Karpas-422 (cell line): Measurements from ENCODE around the gene MZT2B. TPM values are rescaled to one million over a fixed set of nuclear protein-coding genes. Genes with fewer than 3 reads are reported as not detected.
"Not testable (repeated sequence)": the region's sequence is repeated elsewhere in the genome, so short reads cannot be mapped to it uniquely, and the experiment has no call there.

Experiments
- DNase-seq: peaks from one replicate; pipeline ENCODE4 v3.0.0-alpha.2; 2015
- H2AFZ ChIP-seq: fragments of 200-600 bp; sonication (generic); 2 replicates; pipeline ENCODE4 v1.6.1; 2014; ENCODE audit warnings: antibody characterized with exemption, low read length, mixed read lengths
- H3K27ac ChIP-seq: fragments of 200-600 bp; sonication (generic); 2 replicates; pipeline ENCODE4 v1.5.1; 2014; ENCODE audit warnings: mild to moderate bottlenecking, low read length, moderate library complexity
- H3K27me3 ChIP-seq: fragments of 200-600 bp; sonication (generic); 2 replicates; pipeline ENCODE4 v1.6.1; 2014; ENCODE audit warnings: low read length, mixed read lengths
- H3K36me3 ChIP-seq: fragments of 200-600 bp; sonication (generic); 2 replicates; pipeline ENCODE4 v1.6.1; 2014; ENCODE audit warnings: low read length, mixed read lengths; ENCODE audit not compliant: insufficient read depth
- H3K4me1 ChIP-seq: fragments of 200-600 bp; sonication (generic); 2 replicates; pipeline ENCODE4 v1.6.1; 2014; ENCODE audit warnings: mild to moderate bottlenecking, low read length, mixed read lengths
- H3K4me2 ChIP-seq: fragments of 200-600 bp; sonication (generic); 2 replicates; pipeline ENCODE4 v1.6.1; 2014; ENCODE audit warnings: low read length, low read depth, mild to moderate bottlenecking; ENCODE audit not compliant: poor library complexity, severe bottlenecking
- H3K4me3 ChIP-seq: fragments of 200-600 bp; sonication (generic); 2 replicates; pipeline ENCODE4 v1.5.1; 2014; ENCODE audit warnings: mild to moderate bottlenecking, antibody characterized with exemption, low read length, mixed read lengths
- H3K79me2 ChIP-seq: fragments of 200-600 bp; sonication (generic); 2 replicates; pipeline ENCODE4 v1.6.1; 2014; ENCODE audit warnings: mild to moderate bottlenecking, low read length, mixed read lengths
- H3K9ac ChIP-seq: fragments of 200-600 bp; sonication (generic); 2 replicates; pipeline ENCODE4 v1.6.0; 2014; ENCODE audit warnings: low read length
- H3K9me2 ChIP-seq: fragments of 200-600 bp; sonication (generic), shearing (Covaris generic); replicated peaks from 2 replicates; pipeline ENCODE4 v1.6.0; 2014; ENCODE audit warnings: mild to moderate bottlenecking, low read length, moderate library complexity; ENCODE audit not compliant: insufficient read depth
- H3K9me3 ChIP-seq: fragments of 300-700, 200-600 bp; sonication (generic); 2 replicates; pipeline ENCODE4 v1.6.1; 2014; ENCODE audit warnings: low read length, mixed read lengths
- H4K20me1 ChIP-seq: fragments of 200-600 bp; sonication (generic); 2 replicates; pipeline ENCODE4 v1.6.1; 2014; ENCODE audit warnings: mild to moderate bottlenecking, antibody characterized with exemption, low read length, low read depth; ENCODE audit not compliant: insufficient read depth
- total RNA-seq: library from RNA; depleted of rRNA; stranded (reverse); fragments of >200 nt; shearing (Covaris generic); gene quantifications from 2 replicates; pipeline ENCODE4 v1.2.3, GENCODE V29; 2014; ENCODE audit warnings: low replicate concordance; rRNA removed

Gene MZT2B
- total RNA-seq, 1 experiment from 2014 or later = 190 TPM

DNA sequence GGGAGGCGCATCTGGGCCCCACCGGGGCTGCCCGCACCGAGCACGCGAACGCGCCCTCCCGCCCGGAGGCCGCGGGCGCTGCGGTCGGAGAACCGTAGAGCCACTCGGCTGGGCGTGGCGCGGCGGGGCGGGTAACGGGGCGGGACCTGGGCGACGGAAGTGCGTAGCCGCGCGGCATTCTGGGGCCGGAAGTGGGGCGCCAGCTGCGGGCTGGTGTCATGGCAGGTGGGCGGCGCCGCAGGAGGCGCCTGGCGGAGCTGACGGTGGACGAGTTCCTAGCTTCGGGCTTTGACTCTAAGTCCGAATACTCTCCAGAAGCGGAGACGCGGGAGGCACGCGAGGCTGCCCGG, 47.1 kb downstream of the MZT2B start:
- not testable (repeated sequence) for H3K4me2 ChIP-seq, H3K9ac ChIP-seq, H3K27me3 ChIP-seq, H3K9me3 ChIP-seq, H3K4me1 ChIP-seq, H3K9me2 ChIP-seq, DNase-seq, H3K36me3 ChIP-seq, H3K27ac ChIP-seq, H3K4me3 ChIP-seq, H2AFZ ChIP-seq, H4K20me1 ChIP-seq, H3K79me2 ChIP-seq

DNA sequence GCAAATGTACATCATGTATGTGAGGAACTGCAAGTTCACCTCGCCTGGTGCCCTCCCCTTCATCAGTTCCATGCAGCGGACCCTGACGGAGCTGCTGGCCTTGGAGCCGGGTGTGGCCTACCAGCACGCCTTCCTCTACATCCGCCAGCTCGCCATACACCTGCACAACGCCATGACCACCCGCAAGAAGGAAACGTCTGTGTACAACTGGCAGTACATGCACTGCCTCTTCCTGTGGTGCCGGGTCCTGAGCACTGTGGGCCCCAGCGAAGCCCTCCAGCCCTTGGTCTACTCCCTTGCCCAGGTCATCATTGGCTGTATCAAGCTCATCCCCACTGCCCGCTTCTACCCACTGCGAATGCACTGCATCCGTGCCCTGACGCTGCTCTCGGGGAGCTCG, 48.3 kb downstream of the MZT2B start:
- not testable (repeated sequence) for H3K36me3 ChIP-seq, H3K27ac ChIP-seq, H3K4me2 ChIP-seq, H3K27me3 ChIP-seq, H3K9me2 ChIP-seq, DNase-seq, H3K9me3 ChIP-seq, H4K20me1 ChIP-seq, H3K9ac ChIP-seq, H3K4me1 ChIP-seq, H3K4me3 ChIP-seq, H2AFZ ChIP-seq, H3K79me2 ChIP-seq

DNA sequence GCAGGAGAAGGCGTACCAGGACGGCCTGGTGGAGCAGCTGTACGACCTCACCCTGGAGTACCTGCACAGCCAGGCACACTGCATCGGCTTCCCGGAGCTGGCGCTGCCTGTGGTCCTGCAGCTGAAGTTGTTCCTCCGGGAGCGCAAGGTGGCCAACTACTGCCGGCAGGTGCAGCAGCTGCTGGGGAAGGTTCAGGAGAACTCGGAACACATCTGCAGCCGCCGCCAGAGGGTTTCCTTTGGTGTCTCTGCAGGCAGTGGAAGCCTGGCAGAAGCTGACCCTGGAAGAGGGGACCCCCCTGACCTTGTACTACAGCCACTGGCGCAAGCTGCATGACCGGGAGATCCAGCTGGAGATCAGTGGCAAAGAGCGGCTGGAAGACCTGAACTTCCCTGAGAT, 48.8 kb downstream of the MZT2B start:
- not testable (repeated sequence) for H3K4me1 ChIP-seq, H3K36me3 ChIP-seq, H4K20me1 ChIP-seq, H3K4me2 ChIP-seq, H3K9me2 ChIP-seq, H3K27me3 ChIP-seq, H3K27ac ChIP-seq, H3K9me3 ChIP-seq, H2AFZ ChIP-seq, H3K4me3 ChIP-seq, H3K79me2 ChIP-seq, DNase-seq, H3K9ac ChIP-seq

DNA sequence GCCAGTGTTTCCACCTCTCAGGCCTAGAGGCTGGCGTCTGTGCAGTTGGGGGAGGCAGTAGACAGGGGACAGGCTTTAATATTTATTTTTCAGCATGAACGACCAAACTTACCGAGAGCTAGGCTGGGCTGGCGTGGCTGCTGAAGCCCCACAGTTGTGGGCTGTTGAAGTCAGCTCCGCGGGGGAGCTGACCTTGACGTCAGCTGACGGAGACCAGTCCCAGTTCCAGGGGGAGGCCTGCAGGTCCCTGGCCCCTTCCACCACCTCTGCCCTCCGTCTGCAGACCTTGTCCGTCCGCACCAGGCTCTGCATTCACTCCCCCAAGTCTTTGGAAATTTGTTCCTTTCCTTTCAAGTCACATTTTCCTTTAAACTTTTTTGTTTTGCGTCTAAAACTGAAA, 49.6 kb downstream of the MZT2B start:
- Histone ChIP-seq H3K9ac (no peak overlapping the region), H4K20me1 (no peaks in the 10 kb centered on the region), H3K27ac (no peak overlapping the region), H3K4me2 (no peak overlapping the region), H3K9me2 (no peaks in the 10 kb centered on the region), H3K4me1 (no peaks in the 10 kb centered on the region), H3K4me3 (no peak overlapping the region), H2AFZ (no peak overlapping the region), H3K9me3 (no peaks in the 10 kb centered on the region), H3K27me3 (no peaks in the 10 kb centered on the region), H3K79me2 (no peaks in the 10 kb centered on the region), H3K36me3 (no peaks in the 10 kb centered on the region)
- no peak for DNase-seq

DNA sequence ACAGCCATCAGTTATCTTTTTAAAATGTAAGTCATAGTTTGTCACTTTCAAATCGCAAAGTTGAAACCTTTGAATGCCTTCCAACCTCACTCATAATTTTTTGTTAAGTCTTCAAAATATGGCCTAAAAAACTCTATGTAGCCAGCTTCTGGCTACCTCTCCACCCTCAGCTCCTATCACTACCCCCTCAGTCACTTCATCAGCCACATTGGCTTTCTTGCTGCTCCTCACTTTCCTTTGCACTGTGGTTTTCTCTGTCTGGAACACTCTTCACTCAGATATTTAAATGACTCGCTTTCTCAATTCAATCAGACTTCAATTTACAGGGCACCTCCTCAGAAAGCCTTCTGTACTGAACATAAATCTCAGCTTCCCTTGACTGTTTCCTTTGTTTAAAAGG, 51.0 kb downstream of the MZT2B start:
- not testable (repeated sequence) for H2AFZ ChIP-seq, H3K9ac ChIP-seq, H3K79me2 ChIP-seq, H3K4me1 ChIP-seq, H3K4me2 ChIP-seq, H3K27me3 ChIP-seq, H3K9me2 ChIP-seq, H4K20me1 ChIP-seq, H3K4me3 ChIP-seq, DNase-seq, H3K27ac ChIP-seq, H3K9me3 ChIP-seq, H3K36me3 ChIP-seq

DNA sequence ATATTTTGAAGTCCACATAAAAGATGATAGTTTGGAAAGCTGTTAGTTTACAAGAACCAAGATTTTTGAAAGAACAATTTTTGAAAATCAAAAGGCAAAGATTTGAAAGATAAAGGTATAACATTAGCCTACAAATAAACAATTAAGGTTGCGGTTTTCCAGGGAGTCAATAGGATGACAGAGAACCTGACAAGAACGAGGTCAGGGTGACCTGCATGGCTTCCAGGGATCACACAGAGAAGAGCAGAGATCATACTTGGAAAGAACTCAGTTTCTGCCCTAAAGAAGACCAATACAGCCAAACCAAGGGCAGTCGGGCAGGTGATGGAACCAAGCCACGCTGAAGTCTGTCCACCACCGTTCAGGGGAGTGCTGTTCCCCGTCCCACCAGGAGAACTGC, 57.5 kb downstream of the MZT2B start:
- not testable (repeated sequence) for H4K20me1 ChIP-seq, H3K4me2 ChIP-seq, H3K9me2 ChIP-seq, H3K36me3 ChIP-seq, H3K9ac ChIP-seq, H3K9me3 ChIP-seq, H3K27me3 ChIP-seq, H3K79me2 ChIP-seq, H3K27ac ChIP-seq, H2AFZ ChIP-seq, H3K4me3 ChIP-seq, H3K4me1 ChIP-seq, DNase-seq

Other genes starting within 250 kb of the MZT2B start
- 0.52 and 1.5 TPM in 2 replicates for gene RAB6C, start 202.6 kb upstream of the MZT2B start, total RNA-seq
- gene POTEF, start 53.0 kb upstream of the MZT2B start, total RNA-seq = 0.07 TPM in 1 of 2 replicates, not detected in the other
- gene CCDC74B, start 37.1 kb upstream of the MZT2B start, total RNA-seq = 11.9 and 45.0 TPM in 2 replicates
- gene SMPD4, start 660 bp upstream of the MZT2B start, total RNA-seq = 24.3 and 32.5 TPM in 2 replicates
- gene TUBA3E, start 16.2 kb downstream of the MZT2B start, total RNA-seq = not detected in 2 replicates
- 233 and 379 TPM in 2 replicates for gene IMP4, start 160.6 kb downstream of the MZT2B start, total RNA-seq
- 229 and 264 TPM in 2 replicates for gene PTPN18, start 173.8 kb downstream of the MZT2B start, total RNA-seq